NCI-H2196 (cell line): ENCODE results near the gene PLSCR2.
"Not testable (repeated sequence)": the region's sequence is repeated elsewhere in the genome, so short reads cannot be mapped to it uniquely, and the experiment has no call there.

ENCODE experiments used
- DNase-seq: peaks from one replicate; lab custom pipeline; 2025; ENCODE audit not compliant: unreplicated experiment; lab: John Stamatoyannopoulos, UW

PLSCR2 gene, protein sequence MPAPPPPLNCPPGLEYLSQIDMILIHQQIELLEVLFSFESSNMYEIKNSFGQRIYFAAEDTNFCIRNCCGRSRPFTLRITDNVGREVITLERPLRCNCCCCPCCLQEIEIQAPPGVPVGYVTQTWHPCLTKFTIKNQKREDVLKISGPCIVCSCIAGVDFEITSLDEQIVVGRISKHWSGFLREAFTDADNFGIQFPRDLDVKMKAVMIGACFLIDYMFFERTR

DNA sequence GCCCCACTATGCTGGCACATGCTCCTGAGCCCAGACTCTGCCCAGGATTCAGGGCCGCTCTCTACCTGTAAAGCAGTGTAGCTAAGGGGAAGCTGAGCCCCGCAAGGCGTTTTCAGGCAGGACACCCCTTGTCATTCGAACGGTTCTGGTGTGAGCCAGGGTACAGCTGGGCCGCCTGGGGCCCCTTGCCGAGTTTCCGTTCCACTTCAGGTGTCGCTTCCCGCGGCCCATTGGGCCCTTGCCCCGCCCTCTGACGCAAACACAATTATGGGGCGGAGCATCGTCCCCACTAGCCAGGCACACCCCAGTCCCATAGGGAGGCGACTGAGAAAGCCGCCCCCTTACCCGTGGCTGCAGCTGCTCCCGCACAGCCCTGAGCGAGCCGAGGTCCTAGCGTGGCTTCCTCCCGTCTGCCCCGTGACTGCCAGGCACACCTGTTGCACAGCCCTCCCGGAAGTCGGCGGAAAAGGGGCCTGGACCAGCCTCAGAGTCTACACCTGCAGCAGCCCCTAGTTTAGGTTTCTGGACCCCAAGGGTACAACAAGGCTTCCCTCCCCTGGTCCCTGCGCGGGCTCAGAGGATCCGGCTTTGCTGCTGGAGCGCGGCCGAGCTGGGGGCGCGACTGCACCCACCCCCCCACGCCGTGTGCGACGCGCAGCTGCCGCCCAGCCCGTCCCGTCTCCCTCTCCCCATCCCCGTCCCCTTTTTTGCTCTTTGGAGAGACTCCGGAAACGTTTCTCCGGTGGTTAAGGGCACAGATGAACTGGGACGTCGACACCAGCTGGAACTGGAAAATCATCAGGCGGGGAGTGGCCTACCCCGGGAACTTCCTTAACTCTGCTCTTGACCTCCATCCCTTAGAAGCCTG lies at the start of gene PLSCR2:
Gene PLSCR2 (minus strand): TSS at position 412 of the 868 bp plus-strand sequence. CDS start 9,657 bp downstream, outside the sequence.
- DNase-seq, result peak; percentile 94

DNA sequence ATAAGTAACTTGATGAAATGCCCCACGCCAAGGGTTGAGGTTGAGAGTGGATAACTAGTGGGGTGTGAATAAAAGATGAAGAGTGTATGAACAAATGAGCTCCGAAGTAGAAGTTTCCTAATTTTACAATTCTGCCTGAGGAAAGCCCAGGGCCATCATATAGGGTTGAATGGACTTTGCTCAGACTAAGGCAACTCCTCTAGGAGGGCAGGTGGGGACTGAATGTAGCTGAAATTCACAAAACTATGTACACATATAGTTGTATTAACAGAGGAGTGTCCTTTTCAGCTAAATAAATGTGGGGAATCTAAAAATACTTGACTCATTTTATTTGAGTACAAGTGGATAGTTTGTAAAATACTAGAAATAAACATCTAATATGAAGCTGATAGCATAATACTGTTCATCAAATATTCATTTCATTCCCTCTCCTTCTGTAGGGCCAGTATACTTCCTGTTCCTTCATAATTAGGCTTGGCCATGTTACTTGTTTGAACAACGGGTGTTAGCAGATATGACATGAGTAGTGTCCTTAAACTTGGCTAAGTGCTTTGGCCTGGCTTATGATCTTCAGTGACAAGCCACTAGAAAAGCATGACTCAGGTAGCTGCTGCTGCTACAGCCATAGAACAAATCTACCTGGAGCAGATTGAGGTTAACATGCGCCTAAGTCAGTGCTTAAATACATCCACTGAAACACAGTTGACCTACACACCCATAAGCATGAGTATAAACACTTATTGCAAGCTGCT lies 48.5 kb upstream of the PLSCR2 start:
- peak; percentile 71 for DNase-seq

DNA sequence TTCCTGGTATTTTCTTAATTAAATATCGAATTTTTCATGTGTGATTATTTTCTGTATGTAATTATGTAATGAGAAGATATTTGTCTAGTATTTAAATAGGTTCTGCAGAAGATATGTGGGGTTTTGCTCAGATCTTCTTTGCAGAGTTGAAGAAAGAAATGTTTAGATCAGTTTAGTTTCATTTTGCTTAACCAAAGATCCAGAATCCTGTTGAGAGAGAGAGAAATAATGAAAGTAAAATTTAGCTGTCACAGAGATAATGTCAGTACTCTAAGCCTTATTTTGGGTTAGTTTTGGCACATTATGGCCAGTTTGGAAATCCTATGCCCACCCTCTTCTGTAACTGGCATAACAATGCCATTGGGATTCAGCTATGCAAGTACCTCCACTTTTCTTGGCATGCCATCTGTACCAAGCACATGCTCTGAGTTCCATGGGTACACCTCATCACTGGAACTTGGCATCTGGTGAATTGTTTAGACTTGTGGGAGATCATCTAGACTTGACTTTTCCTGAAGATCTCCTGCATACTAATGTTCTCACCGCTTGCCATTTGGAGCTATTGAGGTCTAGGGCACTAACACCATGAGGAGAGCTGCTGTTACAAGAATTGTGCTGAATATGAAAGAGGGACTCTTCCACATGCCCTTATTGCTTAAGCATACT lies 44.2 kb upstream of the PLSCR2 start:
- DNase-seq, result no peak

DNA sequence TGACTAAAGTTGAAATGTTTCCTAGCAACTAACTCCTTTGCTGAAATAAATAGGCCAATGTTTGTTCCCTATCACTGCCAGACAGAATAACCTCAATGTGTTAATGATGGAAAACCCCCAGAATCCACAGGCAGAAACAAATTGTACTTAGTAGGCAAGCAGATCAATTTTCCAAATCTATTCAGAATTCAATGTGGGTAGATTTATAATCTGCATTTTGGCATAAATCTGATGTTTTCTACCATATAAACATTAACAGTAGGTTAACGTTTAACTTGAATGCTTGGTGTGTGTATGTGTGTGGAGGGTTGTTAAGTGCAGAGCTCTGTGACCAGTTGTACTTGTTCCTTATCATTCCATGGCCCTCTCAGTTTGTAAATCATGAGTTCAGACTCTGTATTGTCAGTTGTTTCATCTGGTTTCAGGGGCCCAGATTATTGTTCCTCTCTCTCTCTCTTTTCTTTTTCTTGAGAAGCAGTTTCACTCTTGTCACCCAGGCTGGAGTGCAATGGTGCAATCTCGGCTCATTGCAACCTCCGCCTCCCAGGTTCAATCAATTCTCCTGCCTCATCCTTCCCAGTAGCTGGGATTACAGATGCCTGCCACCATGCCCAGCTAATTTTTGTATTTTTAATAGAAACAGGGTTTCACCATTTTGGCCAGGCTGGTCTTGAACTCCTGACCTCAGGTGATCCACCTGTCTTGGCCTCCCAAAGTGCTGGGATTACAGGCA lies 42.2 kb upstream of the PLSCR2 start:
- DNase-seq, result no peak

DNA sequence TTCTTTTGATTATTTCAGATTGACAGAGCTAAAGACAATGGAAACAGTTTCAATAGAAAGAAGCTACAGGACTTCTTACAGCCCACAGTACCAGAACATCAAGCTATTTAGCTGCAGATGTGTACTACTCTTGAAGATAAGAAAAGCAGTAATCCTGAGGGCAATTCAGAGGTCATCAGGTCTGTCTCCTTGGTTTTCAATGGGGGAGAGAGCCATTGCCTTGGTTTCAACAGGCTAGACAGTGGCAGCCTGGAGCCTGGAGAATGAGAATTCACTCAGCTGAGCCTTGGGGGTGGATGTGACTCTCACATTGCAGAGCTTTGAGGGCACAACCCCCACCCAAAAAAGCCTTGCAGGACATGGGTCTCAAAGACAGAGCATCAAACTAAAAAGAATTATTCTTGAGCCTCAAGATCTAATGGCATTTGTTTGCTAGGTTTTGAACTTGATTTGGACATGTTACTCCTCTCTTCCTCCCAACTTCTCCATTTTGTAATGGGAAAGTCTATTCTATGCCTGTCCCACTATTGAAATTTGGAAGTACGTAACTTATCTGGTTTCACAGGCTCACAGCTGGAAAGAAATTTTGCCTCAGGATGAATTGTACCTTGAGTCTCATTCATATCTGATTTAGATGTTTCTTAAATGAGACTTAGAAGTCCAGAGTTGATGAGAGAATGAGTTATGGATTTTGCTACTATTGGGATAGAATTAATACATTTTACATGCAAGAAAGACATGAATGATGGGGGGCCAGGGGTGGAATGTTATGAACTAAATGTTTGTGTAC lies 38.2 kb upstream of the PLSCR2 start:
- DNase-seq, result no peak

DNA sequence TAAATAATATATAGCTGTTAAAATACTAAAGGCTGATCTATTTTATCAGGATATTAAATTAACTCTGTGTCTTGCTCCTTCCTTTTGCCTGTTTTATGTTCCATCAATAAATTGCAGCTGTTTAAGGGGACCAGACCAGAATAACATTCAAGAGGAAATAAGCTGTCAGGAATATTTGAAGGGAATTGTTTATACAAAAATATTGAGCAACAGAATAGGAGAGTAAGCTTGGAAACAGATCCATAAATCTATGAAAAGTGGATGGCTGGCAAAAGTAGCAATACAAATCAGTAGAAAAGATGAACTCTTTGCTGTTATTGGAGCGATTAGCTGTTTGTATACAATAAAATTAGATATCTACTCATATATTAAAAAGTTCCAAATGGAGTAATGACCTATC lies 36.2 kb upstream of the PLSCR2 start:
- DNase-seq, result no peak

DNA sequence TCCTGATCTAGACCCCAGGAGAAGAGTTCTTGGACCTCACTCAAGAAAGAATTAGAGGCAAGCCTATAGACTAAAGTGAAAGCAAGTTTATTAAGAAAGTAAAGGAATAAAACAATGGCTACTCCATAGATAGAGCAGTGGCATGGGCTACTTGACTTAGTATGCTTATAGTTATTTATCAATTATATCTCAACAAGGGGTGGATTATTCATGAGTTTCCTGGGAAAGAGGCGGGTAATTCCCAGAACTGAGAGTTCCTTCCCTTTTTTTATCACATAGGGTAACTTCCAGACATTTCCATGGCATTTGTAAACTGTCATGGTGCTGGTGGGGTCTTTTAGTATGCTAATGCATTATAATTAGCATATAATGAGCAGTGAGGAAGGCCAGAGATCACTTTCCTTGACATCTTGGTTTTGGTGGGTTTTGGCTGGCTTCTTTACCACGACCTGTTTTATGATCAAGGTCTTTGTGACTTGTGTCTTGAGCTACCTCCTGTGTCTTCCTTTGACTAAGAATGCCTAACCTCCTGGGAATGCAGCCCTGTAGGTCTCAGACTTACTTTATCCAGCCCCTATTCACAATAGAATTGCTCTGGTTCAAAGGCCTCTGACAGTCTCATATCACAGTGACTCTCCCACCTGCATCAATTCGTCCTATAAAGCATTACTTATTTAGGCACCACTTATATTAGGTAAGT lies 35.3 kb upstream of the PLSCR2 start:
- DNase-seq, result no peak

DNA sequence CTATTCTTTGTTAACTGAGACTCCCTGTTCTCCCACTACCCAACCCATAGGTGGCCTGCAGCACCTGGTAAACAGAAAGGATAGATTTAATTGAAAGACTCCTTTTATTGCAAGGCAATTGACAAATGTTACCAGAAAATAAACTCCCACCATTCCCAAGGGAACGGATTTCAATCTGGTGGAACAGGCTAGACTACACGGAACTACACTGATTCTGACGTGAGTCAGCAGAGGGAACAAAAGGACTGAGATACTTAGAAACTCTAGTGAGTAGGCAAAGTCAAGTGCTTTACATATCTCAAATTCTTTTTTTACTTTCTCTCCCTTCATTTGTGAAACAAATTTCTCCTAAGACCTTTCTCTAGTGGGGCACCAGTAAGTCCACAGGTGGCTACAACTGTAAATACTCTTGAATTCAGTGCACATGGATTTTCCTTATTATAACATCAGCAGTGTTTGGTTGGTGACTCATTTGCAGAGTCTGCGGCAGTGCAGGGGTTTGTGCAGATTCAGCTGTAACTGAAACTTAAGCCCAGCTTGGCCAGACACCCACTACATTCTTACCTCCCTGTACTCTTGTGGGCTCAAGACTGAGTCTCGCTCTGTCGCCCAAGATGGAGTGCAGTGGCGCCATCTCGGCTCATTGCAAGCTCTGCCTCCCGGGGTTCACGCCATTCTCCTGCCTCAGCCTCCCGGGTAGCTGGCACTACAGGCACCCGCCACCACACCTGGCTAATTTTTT lies 34.3 kb upstream of the PLSCR2 start:
- DNase-seq, result no peak

DNA sequence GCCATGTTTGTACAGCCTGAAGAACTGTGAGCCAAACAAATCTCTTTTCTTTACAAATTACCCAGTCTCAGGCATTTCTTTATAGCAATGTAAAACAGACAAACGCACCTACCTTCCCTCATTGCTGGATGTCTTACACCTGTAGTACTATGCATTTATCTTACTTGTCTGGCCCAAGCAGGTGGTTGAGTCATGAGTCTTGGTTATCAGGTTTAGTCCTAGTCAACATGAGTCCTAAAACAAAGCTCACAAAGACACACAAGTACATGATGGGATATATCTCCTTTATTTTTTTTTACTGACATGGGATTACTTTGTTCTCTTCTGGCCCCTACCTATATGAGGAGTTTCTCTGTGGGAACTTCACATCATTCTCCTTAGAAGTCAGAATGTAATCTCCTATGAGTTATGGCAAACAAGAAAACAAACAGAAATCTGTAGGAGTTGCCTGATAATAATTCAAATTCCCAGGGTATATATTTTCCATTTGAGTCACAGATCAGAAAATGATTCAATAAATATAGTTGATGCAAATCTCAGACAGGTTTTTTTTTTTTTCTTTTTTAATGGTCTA lies 33.6 kb upstream of the PLSCR2 start:
- no peak for DNase-seq

DNA sequence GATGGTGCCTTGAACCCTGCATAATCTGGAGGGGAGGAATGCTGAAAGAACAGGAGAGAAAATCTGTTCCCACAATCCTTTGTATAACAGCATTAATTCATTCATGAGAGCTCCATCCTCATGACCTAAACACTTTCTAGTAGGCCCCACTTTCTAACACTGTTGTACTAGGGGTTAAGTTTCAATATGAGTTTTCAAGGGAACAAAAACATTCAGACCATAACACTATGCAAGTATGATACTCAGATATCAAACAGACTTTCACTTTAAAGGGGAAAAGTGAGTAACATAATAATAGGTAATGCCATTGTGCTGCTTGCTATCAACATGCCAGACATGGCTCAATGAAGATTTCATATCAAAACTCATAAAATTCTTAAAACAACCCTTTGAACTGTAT lies 32.4 kb upstream of the PLSCR2 start:
- no peak for DNase-seq

DNA sequence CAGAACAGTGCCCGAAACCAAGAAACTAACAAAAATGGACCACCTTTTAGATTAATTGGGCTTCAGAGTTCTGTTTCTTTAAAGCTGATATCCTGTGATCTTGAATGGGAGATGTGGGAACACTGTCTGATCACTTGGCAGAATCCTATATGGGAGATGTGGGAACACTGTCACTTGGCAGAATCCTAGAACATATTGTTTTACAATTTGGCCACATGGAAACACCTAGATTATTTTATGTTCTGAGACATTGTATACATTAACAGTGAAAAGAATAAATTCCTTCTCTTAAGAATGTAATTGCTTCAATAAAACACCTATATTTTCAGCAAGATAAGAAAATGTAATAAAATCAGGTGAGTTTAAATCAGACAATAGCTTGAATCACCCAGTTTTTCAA lies 30.3 kb upstream of the PLSCR2 start:
- DNase-seq, result no peak

DNA sequence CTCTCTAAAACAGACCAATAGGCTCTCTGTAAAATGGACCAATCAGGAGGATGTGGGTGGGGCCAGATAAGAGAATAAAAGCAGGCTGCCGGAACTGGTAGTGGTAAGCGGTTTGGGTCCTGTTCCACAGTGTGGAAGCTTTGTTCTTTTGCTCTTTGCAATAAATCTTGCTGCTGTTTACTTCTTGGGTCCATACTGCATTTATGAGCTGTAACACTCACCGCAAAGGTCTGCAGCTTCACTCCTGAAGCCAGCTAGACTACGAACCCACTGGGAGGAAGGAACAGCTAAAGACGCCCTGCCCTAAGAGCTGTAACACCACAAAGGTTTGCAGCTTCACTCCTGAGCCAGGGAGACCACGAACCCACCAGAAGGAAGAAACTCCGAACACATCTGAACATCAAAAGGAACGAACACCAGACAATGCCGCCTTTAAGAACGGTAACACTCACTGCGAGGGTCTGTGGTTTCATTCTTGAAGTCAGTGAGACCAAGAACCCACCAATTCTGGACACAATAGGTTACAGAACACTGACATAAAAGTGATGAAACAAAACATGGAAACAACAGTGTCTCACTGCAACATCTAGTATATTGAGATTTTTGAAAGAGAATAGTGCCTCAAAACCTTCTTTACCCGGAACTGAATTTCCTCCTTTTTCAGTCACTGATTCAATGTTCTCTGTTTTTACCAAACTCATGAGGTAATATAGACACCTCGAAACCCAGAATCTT lies 28.8 kb upstream of the PLSCR2 start:
- DNase-seq, result no peak

DNA sequence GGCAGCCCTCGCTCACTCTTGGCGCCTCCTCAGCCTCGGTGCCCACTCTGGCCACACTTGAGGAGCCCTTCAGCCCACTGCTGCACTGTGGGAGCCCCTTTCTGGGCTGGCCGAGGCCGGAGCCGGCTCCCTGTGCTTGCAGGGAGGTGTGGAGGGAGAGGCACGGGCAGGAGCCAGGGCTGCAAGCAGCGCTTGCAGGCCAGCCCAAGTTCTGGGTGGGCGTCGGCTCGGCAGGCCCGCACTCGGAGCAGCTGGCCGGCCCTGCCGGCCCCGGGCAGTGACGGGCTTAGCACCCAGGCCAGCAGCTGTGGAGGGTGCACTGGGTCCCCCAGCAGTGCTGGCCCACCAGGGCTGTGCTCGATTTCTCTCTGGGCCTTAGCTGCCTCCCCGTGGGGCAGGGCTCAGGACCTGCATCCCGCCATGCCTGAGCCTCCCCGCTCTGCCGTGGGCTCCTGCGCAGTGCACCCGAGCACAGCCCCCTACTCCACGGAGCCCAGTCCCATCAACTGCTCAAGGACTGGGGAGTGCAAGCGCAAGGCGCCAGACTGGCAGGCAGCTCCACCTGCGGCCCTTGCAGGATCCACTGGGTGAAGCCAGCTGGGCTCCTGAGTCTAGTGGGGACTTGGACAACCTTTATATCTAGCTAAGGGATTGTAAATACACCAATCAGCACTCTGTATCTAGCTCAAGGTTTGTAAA lies 27.9 kb upstream of the PLSCR2 start:
- DNase-seq, result not testable (repeated sequence)

DNA sequence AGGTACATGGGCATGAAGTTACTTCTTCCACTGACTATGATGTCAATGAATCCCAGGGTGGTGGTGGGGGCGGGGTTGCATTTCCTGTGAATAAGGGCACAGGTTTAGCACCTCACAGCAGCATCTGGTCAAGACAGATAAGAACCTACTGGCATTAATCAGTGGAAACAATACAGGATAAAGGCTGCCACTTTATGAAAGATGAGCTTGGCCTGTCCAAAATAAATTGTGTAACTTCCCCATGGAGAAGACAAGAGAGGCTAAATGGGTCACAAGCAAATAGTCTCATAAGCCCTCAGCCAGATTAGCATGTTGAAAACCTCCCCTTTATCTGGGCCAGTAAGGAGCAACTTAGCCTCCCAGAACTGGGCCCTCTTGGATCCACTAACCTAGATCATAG lies 27.4 kb upstream of the PLSCR2 start:
- no peak for DNase-seq

DNA sequence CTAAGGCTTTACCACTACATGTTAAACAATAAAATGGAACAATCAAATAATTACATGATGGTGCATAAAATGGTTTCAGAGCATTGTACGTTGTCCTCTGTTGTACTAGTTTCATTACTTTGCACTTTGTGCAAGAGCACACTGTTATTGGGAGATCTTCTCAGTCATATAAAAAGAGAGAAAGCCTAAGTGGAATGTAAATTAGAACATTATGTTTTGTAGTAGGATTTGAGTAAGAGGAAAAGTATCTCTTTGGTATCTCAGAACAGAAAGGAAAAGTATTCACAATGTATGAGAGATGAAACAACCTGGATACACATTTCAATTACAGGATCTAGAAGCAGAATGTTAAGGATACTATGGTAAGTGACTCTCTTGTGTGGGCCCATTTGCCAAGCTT lies 26.9 kb upstream of the PLSCR2 start:
- DNase-seq, result no peak

DNA sequence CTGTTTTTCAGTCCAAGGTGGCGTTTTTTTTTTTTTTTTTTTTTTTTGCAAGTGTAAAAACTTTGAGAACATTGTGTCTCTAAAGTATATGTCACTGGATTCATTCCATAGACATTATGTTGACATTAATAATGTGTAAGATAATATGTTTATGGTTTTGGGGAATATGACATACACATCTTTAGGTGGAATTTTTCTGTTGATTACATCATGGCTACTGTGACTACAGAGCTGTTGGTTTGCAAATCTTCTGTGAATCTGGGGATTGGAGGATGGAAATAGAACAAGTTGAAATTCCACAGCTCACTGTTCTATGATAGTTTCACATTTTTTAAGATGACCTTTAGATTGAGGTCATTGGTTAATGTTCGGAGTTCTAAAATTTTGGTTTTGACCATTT lies 24.4 kb upstream of the PLSCR2 start:
- DNase-seq, result no peak

DNA sequence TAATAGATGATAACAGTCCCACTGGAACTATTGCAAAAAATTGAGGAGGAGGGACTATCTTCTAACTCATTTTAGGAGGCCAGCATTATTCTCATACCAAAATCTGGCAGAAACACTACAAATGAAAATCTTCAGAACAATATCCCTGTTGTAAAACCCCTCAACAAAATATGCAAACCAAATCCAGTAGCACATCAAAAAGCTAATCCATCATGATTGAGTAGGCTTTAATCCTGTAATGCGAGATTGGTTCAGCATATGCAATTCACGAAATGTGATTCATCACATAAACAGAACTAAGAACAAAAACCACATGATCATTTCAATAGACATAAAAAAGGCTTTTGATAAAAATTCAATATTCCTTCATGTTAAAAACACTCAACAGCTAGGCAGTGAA lies 23.9 kb upstream of the PLSCR2 start:
- no peak for DNase-seq
